H1 (cell line): ENCODE data around the gene PSMD5. TPM values are rescaled to one million over a fixed set of nuclear protein-coding genes. Genes with fewer than 3 reads are reported as not detected.

Experiments used
- CTCF ChIA-PET: fragments of 300-600 bp; sonication (Branson Sonifier 250); formaldehyde crosslinking; loops from one replicate; lab custom pipeline; 2021; ENCODE audit not compliant: partially characterized antibody; lab: Charles Lee
- POLR2A ChIA-PET: fragments of 300-600 bp; sonication (Branson Sonifier 250); formaldehyde crosslinking; loops from one replicate; lab custom pipeline; 2021; ENCODE audit warnings: inconsistent platforms; ENCODE audit not compliant: partially characterized antibody; lab: Charles Lee
- DNase-seq, 2 experiments: peaks; one replicate each; pipeline versions ENCODE4 v3.0.0 to v3.0.0-alpha.2; 2010 to 2022; ENCODE audit warnings: low spot score in 2 of 2, low read depth in 1 of 2, mixed read lengths in 1 of 2
- FAIRE-seq: peaks from 2 replicates; lab custom pipeline; 2011; peaks lifted over from hg19 to GRCh38; lab: Jason Lieb, UNC
- H2AFZ ChIP-seq: 2 replicates; pipeline ENCODE4 v1.8.1; 2012; ENCODE audit warnings: low read length, inconsistent platforms
- H2AK5ac ChIP-seq: 2 replicates; pipeline ENCODE4 v1.6.1; 2013; ENCODE audit warnings: low read depth, low read length
- H2BK120ac ChIP-seq: replicated peaks from 2 replicates; pipeline ENCODE3; 2013; ENCODE audit warnings: low read depth, low read length, inconsistent platforms
- H2BK12ac ChIP-seq: 2 replicates; pipeline ENCODE4 v1.6.1; 2013; ENCODE audit warnings: low read depth, low read length
- H2BK15ac ChIP-seq: 2 replicates; pipeline ENCODE4 v1.6.1; 2013; ENCODE audit warnings: low read length
- H2BK20ac ChIP-seq: 2 replicates; pipeline ENCODE4 v1.6.1; 2013; ENCODE audit warnings: low read length
- H2BK5ac ChIP-seq: 2 replicates; pipeline ENCODE4 v1.6.1; 2013; ENCODE audit warnings: low read depth, low read length
- H3K14ac ChIP-seq: 2 replicates; pipeline ENCODE4 v1.6.1; 2013; ENCODE audit warnings: inconsistent platforms; ENCODE audit not compliant: insufficient read length
- H3K18ac ChIP-seq: 2 replicates; pipeline ENCODE4 v1.6.1; 2013; ENCODE audit warnings: low read length; ENCODE audit errors: extremely low read depth
- H3K23ac ChIP-seq: 2 replicates; pipeline ENCODE4 v1.6.1; 2013; ENCODE audit warnings: inconsistent platforms; ENCODE audit not compliant: insufficient read length
- H3K23me2 ChIP-seq: 2 replicates; pipeline ENCODE4 v1.6.1; 2013; ENCODE audit warnings: low read depth, low read length
- H3K27ac ChIP-seq: 2 replicates; pipeline ENCODE4 v1.6.1; 2011; ENCODE audit warnings: low read depth, low read length, inconsistent platforms
- H3K27me3 ChIP-seq, 4 experiments: replicated peaks in 1 of 4; 1 replicate in 1 of 4; 2 replicates in 3 of 4; pipeline versions ENCODE4 v1.6.1 to v1.8.1; 2011 to 2013; ENCODE audit warnings: low read length in 3 of 4, mild to moderate bottlenecking in 3 of 4, inconsistent platforms in 2 of 4, mixed read lengths in 2 of 4, moderate library complexity in 1 of 4; ENCODE audit not compliant: control insufficient read depth in 3 of 4, insufficient read depth in 3 of 4; ENCODE audit errors: extremely low read depth in 1 of 4
- H3K36me3 ChIP-seq, 4 experiments: 2 replicates each; pipeline versions ENCODE4 v1.6.1 to v1.8.1; 2011 to 2013; ENCODE audit warnings: mild to moderate bottlenecking in 4 of 4, low read length in 3 of 4, moderate library complexity in 2 of 4, control low read depth in 1 of 4, inconsistent platforms in 1 of 4; ENCODE audit not compliant: insufficient read depth in 4 of 4, control insufficient read depth in 2 of 4
- H3K4ac ChIP-seq: replicated peaks from 2 replicates; pipeline ENCODE3; 2013; ENCODE audit warnings: low read length, low read depth, mixed read lengths, inconsistent platforms; ENCODE audit not compliant: insufficient read length
- H3K4me1 ChIP-seq, 4 experiments: replicated peaks in 1 of 4; 1 replicate in 1 of 4; 2 replicates in 3 of 4; pipeline versions ENCODE4 v1.6.1 to v1.8.1; 2011 to 2013; ENCODE audit warnings: low read length in 3 of 4, inconsistent platforms in 2 of 4, mixed read lengths in 1 of 4; ENCODE audit not compliant: insufficient read depth in 4 of 4, control insufficient read depth in 3 of 4
- H3K4me2 ChIP-seq, 2 experiments: 2 replicates each; pipeline versions ENCODE4 v1.6.1 to v1.8.1; 2011 to 2013; ENCODE audit warnings: low read depth in 2 of 2, low read length in 2 of 2, control low read depth in 1 of 2, inconsistent platforms in 1 of 2, mild to moderate bottlenecking in 1 of 2; ENCODE audit not compliant: insufficient read depth in 1 of 2
- H3K4me3 ChIP-seq, 4 experiments: fragments of 200-600, 300-600 bp in 1 of 4; sonication (generic), shearing (Covaris generic), sonication (Bioruptor Twin) in 1 of 4; 2 replicates each; pipeline versions ENCODE4 v1.5.1 to v1.8.1; 2011 to 2016; ENCODE audit warnings: low read length in 4 of 4, low read depth in 3 of 4, control low read depth in 2 of 4, inconsistent platforms in 2 of 4, mild to moderate bottlenecking in 2 of 4, mixed read lengths in 1 of 4, moderate library complexity in 1 of 4; ENCODE audit not compliant: insufficient read depth in 2 of 4; ENCODE audit errors: extremely low read depth in 1 of 4
- H3K56ac ChIP-seq: replicated peaks from 2 replicates; pipeline ENCODE3; 2013; ENCODE audit warnings: low read depth, mild to moderate bottlenecking, mixed read lengths, low read length, inconsistent platforms; ENCODE audit not compliant: insufficient read length
- H3K79me1 ChIP-seq: 2 replicates; pipeline ENCODE4 v1.6.1; 2013; ENCODE audit warnings: low read depth, low read length, control low read depth
- H3K79me2 ChIP-seq, 2 experiments: 2 replicates each; pipeline versions ENCODE4 v1.6.1 to v1.8.1; 2012 to 2013; ENCODE audit warnings: low read length in 2 of 2, mild to moderate bottlenecking in 2 of 2, inconsistent platforms in 1 of 2; ENCODE audit not compliant: insufficient read depth in 2 of 2, control insufficient read depth in 1 of 2
- H3K9ac ChIP-seq, 4 experiments: replicated peaks in 1 of 4; 1 replicate in 1 of 4; 2 replicates in 3 of 4; pipeline versions ENCODE4 v1.6.1 to v1.8.1; 2011 to 2013; ENCODE audit warnings: low read depth in 3 of 4, low read length in 3 of 4, control low read depth in 2 of 4, mild to moderate bottlenecking in 2 of 4, moderate library complexity in 2 of 4, inconsistent platforms in 1 of 4; ENCODE audit errors: extremely low read depth in 1 of 4
- H3K9me3 ChIP-seq, 2 experiments: 2 replicates each; pipeline versions ENCODE4 v1.6.1 to v1.8.1; 2012 to 2013; ENCODE audit warnings: mild to moderate bottlenecking in 2 of 2, moderate library complexity in 2 of 2, control low read depth in 1 of 2, inconsistent platforms in 1 of 2, low read depth in 1 of 2, low read length in 1 of 2, mixed read lengths in 1 of 2; ENCODE audit not compliant: insufficient read depth in 2 of 2
- H4K20me1 ChIP-seq, 2 experiments: replicated peaks in 1 of 2; 2 replicates each; pipeline versions ENCODE3 to v1.8.1; 2011 to 2013; ENCODE audit warnings: inconsistent platforms in 2 of 2, low read length in 2 of 2, mild to moderate bottlenecking in 1 of 2; ENCODE audit not compliant: insufficient read depth in 2 of 2, control insufficient read depth in 1 of 2
- H4K5ac ChIP-seq: 2 replicates; pipeline ENCODE4 v1.6.1; 2013; ENCODE audit warnings: low read length, low read depth, mixed read lengths, inconsistent platforms; ENCODE audit not compliant: insufficient read length
- H4K8ac ChIP-seq: 2 replicates; pipeline ENCODE4 v1.8.0; 2013; ENCODE audit warnings: mild to moderate bottlenecking, moderate library complexity, low read length, inconsistent platforms; ENCODE audit not compliant: insufficient read depth; ENCODE audit errors: extremely low read depth
- H4K91ac ChIP-seq: replicated peaks from 2 replicates; pipeline ENCODE3; 2013; ENCODE audit warnings: low read length, mixed read lengths, inconsistent platforms; ENCODE audit not compliant: insufficient read length
- EP300 ChIP-seq, 2 experiments: IDR thresholded peaks; 1 replicate in 1 of 2; 2 replicates in 1 of 2; pipeline ENCODE4 v1.6.1; 2011 to 2012; ENCODE audit warnings: low read depth in 2 of 2, low read length in 2 of 2, mild to moderate bottlenecking in 2 of 2, borderline replicate concordance in 1 of 2, inconsistent platforms in 1 of 2, moderate library complexity in 1 of 2
- GTF2F1 ChIP-seq: IDR thresholded peaks from 2 replicates; pipeline ENCODE4 v1.6.1; 2012; ENCODE audit warnings: low read depth, low read length, improper control_type of control experiment, borderline replicate concordance
- KDM5A ChIP-seq: fragments of 200-600 bp; IDR thresholded peaks from 2 replicates; pipeline ENCODE4 v1.7.1; 2012; ENCODE audit warnings: mild to moderate bottlenecking, low read length, inconsistent platforms, mixed read lengths
- NANOG ChIP-seq: IDR thresholded peaks from 2 replicates; pipeline ENCODE4 v1.6.1; 2011; ENCODE audit warnings: low read length, low read depth, mild to moderate bottlenecking, inconsistent platforms; ENCODE audit not compliant: insufficient read depth, poor library complexity, severe bottlenecking
- POLR2A ChIP-seq, 2 experiments: IDR thresholded peaks; 1 replicate in 1 of 2; 2 replicates in 1 of 2; pipeline ENCODE4 v1.6.1; 2011; ENCODE audit warnings: low read depth in 2 of 2, low read length in 2 of 2, mild to moderate bottlenecking in 2 of 2; ENCODE audit errors: control extremely low read depth in 1 of 2
- SIX5 ChIP-seq: IDR thresholded peaks from 2 replicates; pipeline ENCODE4 v1.6.1; 2011; ENCODE audit warnings: mild to moderate bottlenecking, low read depth, low read length
- SP1 ChIP-seq: IDR thresholded peaks from 2 replicates; pipeline ENCODE4 v1.6.1; 2011; ENCODE audit warnings: low read depth, low read length
- TAF1 ChIP-seq: IDR thresholded peaks from 2 replicates; pipeline ENCODE4 v1.6.1; 2011; ENCODE audit warnings: mild to moderate bottlenecking, low read depth, low read length
- YY1 ChIP-seq: IDR thresholded peaks from 2 replicates; pipeline ENCODE4 v1.6.1; 2011; ENCODE audit warnings: low read depth, mild to moderate bottlenecking, low read length
- WGBS, 2 experiments: shearing (Covaris generic) in 1 of 2; methylation state at CpG; one replicate each; pipeline versions ENCODE4 v1.1.6 to v1.1.7; 2013 to 2015; ENCODE audit warnings: low lambda C conversion rate in 2 of 2, mixed read lengths in 2 of 2, inconsistent platforms in 1 of 2, low coverage in 1 of 2, missing lambda C conversion rate in 1 of 2; ENCODE audit not compliant: insufficient replicate concordance in 2 of 2, insufficient coverage in 1 of 2, insufficient read length in 1 of 2; ENCODE audit errors: extremely low coverage in 1 of 2, missing lambda C conversion rate in 1 of 2; 5-methylcytosine and 5-hydroxymethylcytosine counted together
- polyA plus RNA-seq, 7 experiments: library from polyadenylated mRNA; depleted of rRNA in 3 of 7; stranded (reverse) in 5 of 7; unstranded in 2 of 7; fragments of >200 nt in 5 of 7; fragments of 200-250 nt in 2 of 7; gene quantifications; 1 replicate in 5 of 7; 2 replicates in 1 of 7; 4 replicates in 1 of 7; pipeline versions ENCODE4 v1.2.1 to v1.2.3, GENCODE V29; 2011 to 2013; ENCODE audit warnings: missing spikeins in 2 of 7, mixed read lengths in 2 of 7
- total RNA-seq: library from RNA; stranded (reverse); fragmentation: NEBNext Ultra II Directional; extraction: Animal tissue kit (Norgen Biotek cat#: 25700); gene quantifications from 2 replicates; pipeline ENCODE4 v1.2.1, GENCODE V29; 2021

PSMD5 gene
- total and polyA plus RNA-seq, 2 of the 8 experiments (the other 6 are each of a cell fraction or from before 2014, with no cell fraction given), result 19.2 to 30.5 TPM

- FAIRE-seq (no peak), DNase-seq (no peak)
- H3K9ac ChIP-seq, result peak overlapping the region in 2 of 4 experiments; percentile 16 to 38; a peak in 2 of 7 replicates
- H4K8ac ChIP-seq, result no peak overlapping the region
- peak overlapping the region; percentile 93 for H2BK120ac ChIP-seq
- TF ChIP-seq EP300 (IDR thresholded peaks at IDR 0.05; ENCODE audit: borderline replicate concordance in 1 of 2, low read depth in 2 of 2, low read length in 2 of 2) (no peak), KDM5A (no peak), NANOG (no peak), TAF1 (no peak), SP1 (no peak), YY1 (peak; percentile 55; the same call in 1 of the 2 replicates), GTF2F1 (no peak), POLR2A (IDR thresholded peaks at IDR 0.05; ENCODE audit: control extremely low read depth in 1 of 2, low read depth in 2 of 2, low read length in 2 of 2) (peak; percentile 1 to 53; a peak in 1 of 3 replicates), SIX5 (no peak)
- H4K5ac ChIP-seq, result peak overlapping the region; percentile 37
- CTCF ChIA-PET, result interaction anchor here (0.8 to 2.3 kb wide), 13 partner anchors 10 to 143 kb away, joined by 3 to 11 read pairs (median 4); no protein-coding TSS in a partner anchor
- no peak overlapping the region for H3K23ac ChIP-seq
- peaks cover 23 to 53% (median 32%) of the 10 kb centered on the region in 4 experiments for H3K4me1 ChIP-seq
- peaks cover 0 to 3% (median 0%) of the 10 kb centered on the region in 4 experiments; a peak in 1 of 8 replicates for H3K36me3 ChIP-seq
- H3K79me1 ChIP-seq, result no peaks in the 10 kb centered on the region
- no peaks in the 10 kb centered on the region for H3K9me3 ChIP-seq
- peak overlapping the region; percentile 71 for H4K91ac ChIP-seq
- 0 out of 2 replicates have a peak overlapping the region, but pooled peaks have one; percentile 54 for H2BK15ac ChIP-seq
- no peak overlapping the region for H2AFZ ChIP-seq
- peak overlapping the region; percentile 53 to 69 for H3K4me2 ChIP-seq
- H2AK5ac ChIP-seq, result no peak overlapping the region
- H2BK5ac ChIP-seq, result peak overlapping the region; percentile 98
- peak overlapping the region; percentile 18 for H3K56ac ChIP-seq
- no peak overlapping the region for H3K14ac ChIP-seq
- H3K23me2 ChIP-seq, result peaks cover 10% of the 10 kb centered on the region
- peak overlapping the region in 2 of 4 experiments; percentile 8 to 39; a peak in 3 of 8 replicates for H3K4me3 ChIP-seq
- H2BK12ac ChIP-seq, result peak overlapping the region; percentile 91; the same call in 1 of the 2 replicates
- POLR2A ChIA-PET, result interaction anchor here (0.9 to 2.7 kb wide), 12 partner anchors 10 to 69 kb away, joined by 3 to 12 read pairs (median 6); no protein-coding TSS in a partner anchor
- H4K20me1 ChIP-seq, result no peaks in the 10 kb centered on the region
- 77% methylated on average over 3 of the region's 3 CpGs; no CpG with 5 or more reads in 1 of the 2 experiments for WGBS, 2 experiments
- H3K27me3 ChIP-seq, result peaks cover 0 to 4% (median 1%) of the 10 kb centered on the region in 4 experiments; a peak in 3 of 7 replicates
- peak overlapping the region; percentile 97 for H2BK20ac ChIP-seq
- peak overlapping the region; percentile 78 for H3K27ac ChIP-seq
- H3K4ac ChIP-seq, result peak overlapping the region; percentile 36
- H3K79me2 ChIP-seq, result no peaks in the 10 kb centered on the region
- peak overlapping the region; percentile 93 for H3K18ac ChIP-seq
Observed at GRCh38 chr9:120872791-120873502, 30.2 kb upstream of the PSMD5 start.
